ENCODE data around the gene PYCARD.

Gene PYCARD

GRCh38 chr16:31221357-31222160 is 19.0 kb upstream of the PYCARD start:
- peaks cover 29% of the 10 kb centered on the region for H3K27me3 Mint-ChIP-seq
- no peak overlapping the region for H3K4me3 Mint-ChIP-seq
- no peak overlapping the region for H3K27ac Mint-ChIP-seq
- no peaks in the 10 kb centered on the region for H3K36me3 Mint-ChIP-seq
- no peaks in the 10 kb centered on the region for H3K9me3 Mint-ChIP-seq
- peaks cover 5% of the 10 kb centered on the region for H3K4me1 Mint-ChIP-seq

GRCh38 chr16:31219154-31219741 is 16.7 kb upstream of the PYCARD start:
- H3K9me3 Mint-ChIP-seq = no peaks in the 10 kb centered on the region
- H3K27ac Mint-ChIP-seq = no peak overlapping the region
- no peaks in the 10 kb centered on the region for H3K36me3 Mint-ChIP-seq
- H3K4me1 Mint-ChIP-seq = peaks cover 15% of the 10 kb centered on the region
- no peak overlapping the region for H3K4me3 Mint-ChIP-seq
- H3K27me3 Mint-ChIP-seq = peaks cover 34% of the 10 kb centered on the region

- H3K4me3 Mint-ChIP-seq = peak overlapping the region; percentile 73
Measured at GRCh38 chr16:31217136-31217530, 14.6 kb upstream of the PYCARD start.

GRCh38 chr16:31216422-31217135 is 14.0 kb upstream of the PYCARD start, which contains the start of gene PYDC1:
Gene PYDC1, minus strand, starts transcription at chr16:31217135. Its CDS starts 107 bp downstream, at chr16:31217028.
- Mint-ChIP-seq H3K36me3 (no peaks in the 10 kb centered on the region), H3K27ac (no peak within 1 kb of the TSS), H3K27me3 (peaks cover 32% of the 10 kb centered on the region), H3K4me1 (peaks cover 19% of the 10 kb centered on the region), H3K9me3 (no peaks in the 10 kb centered on the region), H3K4me3 (peak within 1 kb of the TSS; percentile 83)

More at GRCh38 chr16:31217136-31217530, 14.6 kb upstream of the PYCARD start:
- peaks cover 34% of the 10 kb centered on the region for H3K27me3 Mint-ChIP-seq
- H3K9me3 Mint-ChIP-seq = no peaks in the 10 kb centered on the region
- H3K36me3 Mint-ChIP-seq = no peaks in the 10 kb centered on the region
- no peak overlapping the region for H3K27ac Mint-ChIP-seq
- peaks cover 15% of the 10 kb centered on the region for H3K4me1 Mint-ChIP-seq

GRCh38 chr16:31215287-31216162 is 13.0 kb upstream of the PYCARD start:
- Mint-ChIP-seq H3K27me3 (peaks cover 26% of the 10 kb centered on the region), H3K4me3 (peak overlapping the region; percentile 83), H3K27ac (no peak overlapping the region)

GRCh38 chr16:31214708-31215286 is 12.2 kb upstream of the PYCARD start:
- Mint-ChIP-seq H3K27me3 (peaks cover 26% of the 10 kb centered on the region), H3K4me3 (peak overlapping the region; percentile 57), H3K27ac (no peak overlapping the region), H3K9me3 (no peaks in the 10 kb centered on the region), H3K4me1 (peaks cover 19% of the 10 kb centered on the region), H3K36me3 (no peaks in the 10 kb centered on the region)

More at GRCh38 chr16:31215287-31216162, 13.0 kb upstream of the PYCARD start:
- H3K36me3 Mint-ChIP-seq = no peaks in the 10 kb centered on the region
- H3K4me1 Mint-ChIP-seq = peaks cover 19% of the 10 kb centered on the region
- no peaks in the 10 kb centered on the region for H3K9me3 Mint-ChIP-seq

GRCh38 chr16:31213877-31214707 is 11.5 kb upstream of the PYCARD start, which contains the start of gene TRIM72:
Gene TRIM72, plus strand, starts transcription at chr16:31214119. Its CDS starts 620 bp downstream, at chr16:31214739.
- Mint-ChIP-seq H3K4me3 (peak within 1 kb of the TSS; percentile 63), H3K27ac (no peak within 1 kb of the TSS), H3K36me3 (no peaks in the 10 kb centered on the region), H3K9me3 (no peaks in the 10 kb centered on the region), H3K27me3 (peaks cover 24% of the 10 kb centered on the region), H3K4me1 (peaks cover 19% of the 10 kb centered on the region)

- Mint-ChIP-seq H3K4me1 (peaks cover 19% of the 10 kb centered on the region), H3K27me3 (peaks cover 17% of the 10 kb centered on the region), H3K27ac (no peak overlapping the region), H3K36me3 (no peaks in the 10 kb centered on the region), H3K9me3 (no peaks in the 10 kb centered on the region), H3K4me3 (no peak overlapping the region)
Measured at GRCh38 chr16:31213342-31213741, 10.8 kb upstream of the PYCARD start.

GRCh38 chr16:31206776-31207175 is 4.2 kb upstream of the PYCARD start:
- no peaks in the 10 kb centered on the region for H3K9me3 Mint-ChIP-seq
- H3K4me3 Mint-ChIP-seq = no peak overlapping the region
- no peaks in the 10 kb centered on the region for H3K36me3 Mint-ChIP-seq
- peaks cover 11% of the 10 kb centered on the region for H3K4me1 Mint-ChIP-seq
- no peaks in the 10 kb centered on the region for H3K27me3 Mint-ChIP-seq
- H3K27ac Mint-ChIP-seq = no peak overlapping the region

GRCh38 chr16:31204871-31205666 is 2.5 kb upstream of the PYCARD start:
- no peaks in the 10 kb centered on the region for H3K9me3 Mint-ChIP-seq
- peak overlapping the region; percentile 33 for H3K4me3 Mint-ChIP-seq
- H3K36me3 Mint-ChIP-seq = no peaks in the 10 kb centered on the region
- no peaks in the 10 kb centered on the region for H3K27me3 Mint-ChIP-seq
- peaks cover 26% of the 10 kb centered on the region for H3K4me1 Mint-ChIP-seq
- H3K27ac Mint-ChIP-seq = peak overlapping the region; percentile 30

- Mint-ChIP-seq H3K4me1 (peaks cover 46% of the 10 kb centered on the region), H3K27ac (peak overlapping the region; percentile 51), H3K9me3 (no peaks in the 10 kb centered on the region), H3K27me3 (no peaks in the 10 kb centered on the region), H3K36me3 (peaks cover 2% of the 10 kb centered on the region), H3K4me3 (peak overlapping the region; percentile 84)
Measured at GRCh38 chr16:31201582-31202413, 762 bp downstream of the PYCARD start.

- no peaks in the 10 kb centered on the region for H3K27me3 Mint-ChIP-seq
- peak overlapping the region; percentile 84 for H3K4me3 Mint-ChIP-seq
- H3K27ac Mint-ChIP-seq = peak overlapping the region; percentile 12
- no peaks in the 10 kb centered on the region for H3K9me3 Mint-ChIP-seq
- H3K4me1 Mint-ChIP-seq = peaks cover 50% of the 10 kb centered on the region
- H3K36me3 Mint-ChIP-seq = peaks cover 2% of the 10 kb centered on the region
Measured at GRCh38 chr16:31200821-31201568, 1.6 kb downstream of the PYCARD start.

Data from activated naive CD4-positive, alpha-beta T cell treated with anti-CD3 and anti-CD28 coated beads, Interleukin-2, amount 50 U/mL, for 24 hours (primary cell).